Lower lobe of right lung (tissue), 2 donors: Measurements from ENCODE around the gene TNNT3. TPM values are rescaled to one million over a fixed set of nuclear protein-coding genes. Genes with fewer than 3 reads are reported as not detected.
A peak's percentile ranks its signal among the peaks of the same experiment; 100 is the strongest.

Source experiments
- ATAC-seq, 2 donors: fragments of 200-7000 bp; cut with Tn5 transposase; one replicate each; pipeline ENCODE4 v1.9.1; 2020 to 2022; ENCODE audit warnings: mild to moderate bottlenecking in 2 of 2, moderate library complexity in 2 of 2
- DNase-seq: peaks from one replicate; pipeline ENCODE4 v3.0.0-alpha.2; 2020
- H3K27ac ChIP-seq: fragments of 200-600 bp; one replicate; pipeline ENCODE4 v1.8.0; 2022
- H3K27me3 ChIP-seq: fragments of 200-600 bp; one replicate; pipeline ENCODE4 v1.8.0; 2022; ENCODE audit warnings: low read depth
- H3K36me3 ChIP-seq: fragments of 200-600 bp; one replicate; pipeline ENCODE4 v1.8.0; 2022; ENCODE audit warnings: mild to moderate bottlenecking
- H3K4me1 ChIP-seq: fragments of 200-600 bp; one replicate; pipeline ENCODE4 v1.8.0; 2022
- H3K4me3 ChIP-seq: fragments of 200-600 bp; one replicate; pipeline ENCODE4 v1.8.0; 2022; ENCODE audit warnings: mild to moderate bottlenecking
- H3K9me3 ChIP-seq: fragments of 200-600 bp; one replicate; pipeline ENCODE4 v1.8.0; 2022
- CTCF ChIP-seq: fragments of 200-600 bp; IDR thresholded peaks from one replicate; pipeline ENCODE4 v1.8.0; 2022; ENCODE audit warnings: antibody characterized with exemption, mild to moderate bottlenecking
- intact Hi-C: fragments of 100-400 bp; cut with DNase I; formaldehyde crosslinking; loops from one replicate; pipeline ENCODE4 v1.11.0; 2022
- total RNA-seq: library from RNA; stranded (reverse); fragmentation: NEBNext Ultra II Directional; extraction: Animal tissue kit (Norgen Biotek cat#: 25700); gene quantifications from one replicate; pipeline ENCODE4 v1.2.1, GENCODE V29; 2021
- donor health status: DM: no; HTN: yes; CAD: no; lungs with severe emphysema.

TNNT3 gene
- total RNA-seq, 1 donor from 2014 or later, result 4.7 TPM

GRCh38 chr11:1916986-1917522 lies 2.4 kb upstream of the TNNT3 start:
- H3K36me3 ChIP-seq, result no peaks in the 10 kb centered on the region
- DNase-seq, result no peak

GRCh38 chr11:1917523-1918435 lies 1.7 kb upstream of the TNNT3 start:
- Histone ChIP-seq H3K27me3 (no peaks in the 10 kb centered on the region), H3K27ac (no peak overlapping the region), H3K36me3 (no peaks in the 10 kb centered on the region), H3K9me3 (no peaks in the 10 kb centered on the region), H3K4me1 (no peaks in the 10 kb centered on the region), H3K4me3 (no peak overlapping the region)
- TF ChIP-seq CTCF, result peak; percentile 39
- intact Hi-C loops, result loop anchor here (2.0 kb wide), 1 partner anchor 25 kb away; no protein-coding TSS in a partner anchor
- no peak for DNase-seq
- ATAC-seq, result peak in 1 of 2 donors; percentile 9

More at GRCh38 chr11:1916986-1917522, 2.4 kb upstream of the TNNT3 start:
- intact Hi-C loops, result loop anchor here (2.0 kb wide), 1 partner anchor 24 kb away; no protein-coding TSS in a partner anchor
- H3K4me3 ChIP-seq, result no peak overlapping the region
- no peaks in the 10 kb centered on the region for H3K9me3 ChIP-seq
- H3K27me3 ChIP-seq, result no peaks in the 10 kb centered on the region
- no peak overlapping the region for H3K27ac ChIP-seq
- no peaks in the 10 kb centered on the region for H3K4me1 ChIP-seq
- no peak for ATAC-seq
- no peak for TF ChIP-seq CTCF

GRCh38 chr11:1918436-1919315 lies 827 bp upstream of the TNNT3 start:
- no peaks in the 10 kb centered on the region for H3K36me3 ChIP-seq
- no peak overlapping the region for H3K27ac ChIP-seq
- intact Hi-C loops, result no loop called here
- DNase-seq (no peak), ATAC-seq (no peak)
- no peaks in the 10 kb centered on the region for H3K27me3 ChIP-seq
- no peak overlapping the region for H3K4me3 ChIP-seq
- no peak for TF ChIP-seq CTCF
- no peaks in the 10 kb centered on the region for H3K9me3 ChIP-seq
- H3K4me1 ChIP-seq, result no peaks in the 10 kb centered on the region

GRCh38 chr11:1920128-1920908 lies 815 bp downstream of the TNNT3 start:
- Histone ChIP-seq H3K9me3 (no peaks in the 10 kb centered on the region), H3K27me3 (no peaks in the 10 kb centered on the region), H3K36me3 (no peaks in the 10 kb centered on the region), H3K4me3 (no peak overlapping the region), H3K4me1 (no peaks in the 10 kb centered on the region), H3K27ac (no peak overlapping the region)
- ATAC-seq, result no peak
- DNase-seq, result no peak
- intact Hi-C loops, result no loop called here
- TF ChIP-seq CTCF, result no peak
